Stimulated activated naive CD4-positive, alpha-beta T cell treated with Interleukin-2 at 50 U/mL for 16 hours (primary cell): Measurements from ENCODE around the gene NUP43.
"Not testable (repeated sequence)": the region's sequence is repeated elsewhere in the genome, so short reads cannot be mapped to it uniquely, and the experiment has no call there.

Experiments used
- DNase-seq: peaks from one replicate; lab custom pipeline; 2025; lab: John Stamatoyannopoulos, UW

The NUP43 gene

DNA sequence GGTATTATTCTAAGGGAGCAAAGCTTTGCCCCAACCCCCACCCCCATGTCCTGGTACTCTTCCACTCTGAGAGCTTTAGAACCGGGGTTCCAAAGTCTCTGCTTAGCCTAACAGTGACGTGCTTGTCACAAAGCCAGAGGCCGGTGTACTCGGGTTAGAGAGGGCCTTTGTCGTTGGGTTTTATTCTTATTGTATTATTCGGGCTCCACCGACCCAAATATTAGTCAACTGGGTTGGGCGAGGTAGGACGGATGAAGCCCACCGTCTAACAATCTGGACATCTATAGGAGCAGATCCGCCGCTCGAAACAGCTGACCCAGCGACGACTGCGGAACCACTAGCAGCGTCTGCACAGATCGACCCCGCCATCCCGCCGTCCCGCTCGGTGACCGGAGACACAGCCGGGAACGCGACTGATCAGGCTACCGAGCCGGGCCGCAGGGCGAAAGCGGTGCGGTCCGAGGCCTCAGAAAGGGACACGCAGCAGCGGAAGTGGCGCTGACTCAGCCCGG lies 2.8 kb upstream of the NUP43 start:
- not testable (repeated sequence) for DNase-seq

DNA sequence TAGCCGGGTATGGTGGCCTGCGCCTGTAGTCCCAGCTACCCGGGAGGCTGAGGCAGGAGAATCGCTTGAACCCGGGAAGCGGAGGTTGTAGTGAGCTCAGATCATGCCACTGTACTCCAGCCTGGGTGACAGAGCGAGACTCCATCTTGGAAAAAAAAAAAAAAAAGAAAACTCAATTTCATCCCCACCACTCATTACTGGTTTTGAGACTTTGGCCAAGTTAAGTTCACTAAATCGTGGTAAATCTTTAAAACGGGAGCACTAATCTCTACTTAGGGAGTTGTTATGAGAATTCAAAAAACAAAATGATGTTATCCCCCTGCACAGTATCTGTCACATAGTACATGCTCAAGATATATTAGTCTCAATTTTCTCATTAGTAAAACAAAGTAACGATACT lies 1.1 kb downstream of the NUP43 start:
- DNase-seq = not testable (repeated sequence)

DNA sequence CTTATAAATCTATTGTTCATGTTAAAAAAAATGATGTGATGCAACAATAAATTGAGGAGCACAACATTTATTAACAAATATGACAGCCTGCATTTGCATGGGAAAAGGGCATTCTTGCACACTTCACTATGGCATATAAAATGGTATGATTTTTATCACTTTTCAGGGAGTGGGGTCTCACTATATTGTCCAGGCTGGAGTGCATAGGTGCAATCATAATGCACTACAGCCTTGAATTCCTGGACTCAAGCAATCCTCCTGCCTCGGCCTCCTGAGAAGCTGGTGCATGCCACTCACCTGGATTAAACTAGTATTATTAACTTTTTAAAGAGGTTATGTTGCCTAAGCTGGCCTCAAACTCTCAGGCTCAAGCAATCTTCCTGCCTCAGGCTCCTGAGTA lies 11.4 kb downstream of the NUP43 start:
- no peak for DNase-seq

DNA sequence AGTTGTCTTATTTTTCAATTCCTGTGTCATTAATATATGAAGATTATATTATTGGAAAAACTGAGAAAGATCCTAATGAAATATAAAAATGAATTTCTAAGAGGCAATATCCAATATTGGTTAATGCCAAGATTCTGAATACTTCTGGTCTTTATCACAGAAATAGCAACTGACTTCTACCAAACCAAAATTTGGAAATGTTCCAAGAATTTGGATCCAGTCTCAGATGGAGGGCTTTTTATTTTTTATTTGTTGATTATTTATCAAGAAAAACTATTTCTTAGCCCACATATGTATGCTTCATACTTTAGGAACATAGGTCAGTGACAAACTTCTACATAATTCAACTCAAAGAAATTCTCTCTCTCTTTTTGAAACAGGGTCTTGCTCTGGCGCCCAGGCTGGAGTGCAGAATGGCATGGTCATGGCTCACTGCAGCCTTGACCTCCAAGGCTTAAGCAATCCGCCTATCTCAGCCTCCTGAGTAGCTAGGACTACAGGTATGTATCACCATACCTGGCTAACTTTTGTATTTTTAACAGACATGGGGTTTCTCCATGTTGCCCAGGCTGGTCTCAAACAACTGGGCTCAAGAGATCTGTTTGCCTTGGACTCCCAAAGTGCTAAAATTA lies 13.1 kb downstream of the NUP43 start:
- DNase-seq = no peak

DNA sequence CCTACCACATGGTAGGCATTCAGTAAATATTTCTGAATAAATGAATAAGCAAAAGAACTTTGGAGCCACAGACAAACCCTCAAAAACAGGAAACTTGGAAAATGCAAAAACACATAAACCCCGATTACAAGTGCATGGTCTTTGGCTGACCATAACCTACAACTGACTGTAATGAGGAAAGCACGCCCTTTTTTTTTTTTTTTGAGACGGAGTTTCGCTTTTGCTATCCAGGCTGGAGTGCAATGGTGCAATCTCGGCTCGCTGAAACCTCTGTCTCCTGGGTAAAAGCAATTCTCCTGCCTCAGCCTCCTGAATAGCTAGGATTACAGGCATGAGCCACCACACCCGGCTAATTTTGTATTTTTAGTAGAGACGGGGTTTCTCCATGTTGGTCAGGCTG lies 16.5 kb downstream of the NUP43 start:
- no peak for DNase-seq

DNA sequence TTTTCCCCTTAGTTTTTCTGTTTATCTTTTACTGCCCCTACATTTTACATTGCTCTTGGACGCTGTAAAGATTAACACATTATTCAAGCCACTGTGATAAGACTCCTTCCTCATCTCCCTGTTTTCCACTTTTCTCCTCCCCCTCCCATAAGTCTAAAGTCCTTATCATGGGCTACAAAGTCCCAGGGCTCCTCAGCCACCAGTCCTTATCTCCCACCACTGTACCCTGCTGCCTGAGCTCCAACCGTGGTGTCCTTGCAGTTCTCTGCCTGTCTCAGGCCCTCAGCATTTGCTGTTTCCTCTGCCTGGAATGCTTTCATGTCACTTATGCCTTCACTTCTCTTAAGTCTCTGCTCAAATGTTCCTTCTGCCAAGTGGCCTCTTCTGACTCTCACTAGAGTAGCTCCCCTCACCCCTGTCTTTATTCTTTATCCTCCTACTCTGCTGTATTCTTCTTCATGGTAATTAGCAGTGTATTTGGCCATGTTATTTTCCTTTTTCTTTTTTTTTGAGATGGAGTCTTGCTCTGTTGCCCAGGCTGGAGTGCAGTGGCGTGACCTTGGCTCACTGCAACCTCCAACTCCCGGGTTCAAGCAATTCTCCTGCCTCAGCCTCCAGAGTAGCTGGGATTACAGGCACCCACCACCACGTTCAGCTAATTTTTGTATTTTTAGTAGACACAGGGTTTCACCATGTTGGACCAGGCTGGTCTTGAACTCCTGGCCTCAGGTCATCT lies 17.7 kb downstream of the NUP43 start:
- DNase-seq = no peak

DNA sequence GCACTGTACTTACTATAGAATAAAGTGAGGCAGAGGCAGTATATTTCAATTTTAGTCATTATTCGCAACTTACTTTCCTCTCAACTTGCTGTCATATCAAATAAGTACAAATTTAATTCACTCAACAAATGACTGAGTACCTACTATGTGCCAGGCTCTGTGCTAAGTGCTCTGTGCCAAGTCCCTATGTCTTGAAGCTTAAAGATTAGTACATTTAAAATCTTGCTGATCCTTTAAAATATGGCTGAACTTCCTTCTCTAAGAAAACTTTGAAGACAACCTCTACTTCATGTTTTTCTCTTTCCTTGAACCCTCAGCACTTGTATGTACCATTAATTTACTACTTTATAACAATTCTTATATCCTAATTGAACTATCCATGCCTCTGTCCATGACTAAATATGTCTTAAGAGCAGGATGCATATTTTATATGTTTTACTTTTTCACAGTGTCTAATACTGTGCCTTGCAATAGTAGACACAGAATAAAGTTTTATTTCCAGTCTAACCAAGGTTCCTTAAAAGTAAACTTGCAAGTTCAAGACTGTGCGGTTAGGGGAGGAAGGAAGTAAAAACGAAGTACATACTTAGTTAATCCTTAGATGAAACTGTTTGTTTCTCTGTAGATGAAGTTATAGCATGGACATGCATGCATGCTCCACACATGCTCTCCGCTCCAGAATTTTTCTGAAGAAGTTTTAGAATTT lies 18.4 kb downstream of the NUP43 start:
- DNase-seq = no peak

DNA sequence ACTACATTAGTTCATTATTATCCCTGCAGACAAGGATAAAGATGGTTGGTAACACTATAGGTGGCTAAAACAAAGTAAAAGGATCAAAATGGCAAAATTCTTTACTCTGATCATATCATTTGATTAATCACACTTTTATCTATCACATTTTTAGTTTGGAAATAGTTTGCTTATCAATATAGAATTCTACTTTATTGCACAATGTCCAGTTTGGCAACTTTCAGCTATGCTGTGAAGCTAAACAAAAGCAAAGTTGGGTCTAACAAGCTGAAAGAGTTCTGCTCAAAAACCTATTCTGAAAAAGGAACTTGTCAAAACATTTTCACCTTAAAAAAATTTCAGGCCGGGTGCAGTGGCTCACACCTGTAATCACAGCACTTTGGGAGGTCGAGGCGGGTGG lies 20.5 kb downstream of the NUP43 start:
- no peak for DNase-seq

DNA sequence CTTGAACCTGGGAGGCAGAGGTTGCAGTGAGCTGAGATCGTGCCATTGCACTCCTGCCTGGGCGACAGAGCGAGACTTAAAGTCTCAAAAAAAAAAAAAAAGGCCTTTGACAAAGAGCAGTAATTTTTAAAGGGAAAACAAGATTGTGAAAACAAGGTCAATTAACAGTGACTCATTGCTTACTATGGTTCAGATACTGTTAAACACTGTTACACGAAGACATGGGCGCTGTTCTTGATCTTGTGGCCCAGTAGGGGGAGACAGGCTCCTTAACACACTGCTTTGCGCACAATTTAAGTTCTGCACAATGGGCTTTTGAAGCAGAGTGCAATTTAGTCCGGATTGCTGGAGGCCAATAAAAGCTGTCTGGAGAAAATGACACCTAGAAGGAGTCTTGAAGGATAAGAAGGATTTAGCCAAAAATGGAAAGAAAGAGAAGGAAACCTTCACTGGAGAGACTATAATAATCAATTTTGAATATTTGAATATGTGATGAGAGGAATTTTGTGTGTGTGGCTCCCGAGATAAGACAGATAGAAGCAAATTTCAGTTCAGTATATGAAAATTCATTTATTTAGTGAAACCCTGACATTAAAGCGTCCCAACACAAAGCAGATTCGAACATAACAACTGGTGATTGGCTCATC lies 22.4 kb downstream of the NUP43 start:
- peak; percentile 38 for DNase-seq

DNA sequence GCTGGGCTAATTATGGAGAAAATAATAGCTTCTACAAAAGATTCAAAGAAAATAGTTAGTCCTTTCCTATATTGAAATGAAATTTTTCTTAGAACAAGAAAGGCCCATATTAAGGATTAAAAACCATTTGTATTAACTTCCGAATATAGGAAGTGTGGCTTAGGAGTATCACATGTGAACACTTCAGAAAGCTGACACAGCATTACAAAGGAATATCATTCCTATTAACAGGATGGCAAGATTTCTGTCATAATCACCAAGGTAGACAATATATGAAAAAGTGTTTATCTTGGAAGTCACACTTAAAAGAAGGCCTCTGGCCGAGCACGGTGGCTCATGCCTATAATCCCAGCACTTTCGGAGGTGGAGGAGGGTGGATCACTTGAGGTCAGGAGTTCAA lies 23.1 kb downstream of the NUP43 start:
- no peak for DNase-seq

DNA sequence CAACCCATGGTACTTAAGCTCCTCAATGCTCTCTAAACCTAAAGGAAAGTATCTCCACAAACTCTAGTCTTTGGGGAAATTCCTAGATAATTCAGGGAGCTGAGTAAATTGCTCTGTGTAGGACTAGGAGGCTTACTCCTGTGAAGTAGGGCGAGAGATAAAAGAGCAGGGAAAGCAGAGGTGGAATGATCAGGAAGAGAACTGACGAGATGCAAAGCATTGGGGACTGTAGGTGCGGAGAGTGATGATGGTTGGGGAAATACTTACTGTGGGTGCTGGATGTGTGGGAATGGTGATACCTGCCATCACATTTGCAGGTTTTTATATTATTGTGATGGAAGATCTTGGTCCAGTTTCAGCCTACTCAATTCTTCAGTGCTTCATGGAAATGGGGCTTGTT lies 26.8 kb downstream of the NUP43 start:
- no peak for DNase-seq

DNA sequence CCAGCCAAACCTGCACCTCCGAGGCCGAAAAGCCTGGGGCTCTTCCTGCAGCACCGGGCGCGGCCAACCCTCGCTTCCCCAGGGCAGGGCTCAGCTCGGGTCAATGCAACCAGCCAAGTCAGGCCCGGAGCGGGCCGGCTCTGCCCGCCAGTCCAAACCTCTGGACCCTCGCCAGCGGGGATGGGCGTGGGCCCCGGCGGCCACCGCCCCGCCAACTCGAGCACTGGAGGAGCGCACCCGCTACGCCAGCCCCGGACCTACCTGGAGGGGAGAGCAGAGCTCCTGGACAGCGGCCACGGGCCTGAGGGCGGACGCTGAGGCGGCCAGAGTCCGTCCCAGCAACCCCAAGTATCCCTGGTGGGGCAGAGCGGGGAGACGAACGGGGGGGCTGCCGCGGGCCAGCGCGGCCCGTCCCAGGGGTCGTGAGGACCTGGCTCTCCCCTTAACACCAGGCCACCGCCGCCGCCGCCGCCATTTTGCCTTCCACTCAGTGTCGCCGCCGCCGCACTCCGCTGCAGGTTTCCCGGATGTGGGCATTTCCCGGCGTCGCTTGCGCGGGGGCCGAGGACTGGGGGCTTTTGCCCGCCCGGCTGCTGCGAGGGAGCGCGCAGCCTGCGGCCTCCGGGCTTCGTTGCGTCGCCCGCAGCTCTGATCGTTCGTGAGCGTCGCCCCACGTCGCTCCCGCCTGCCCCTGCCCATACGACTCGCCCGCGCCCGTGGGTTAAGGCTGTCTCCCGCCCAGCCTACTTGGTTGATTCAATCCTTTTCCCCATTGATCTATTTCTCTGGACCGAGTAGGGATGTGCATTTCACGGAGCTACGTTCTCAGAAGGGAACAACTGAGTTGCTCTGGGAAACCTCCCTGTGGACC lies 28.5 kb downstream of the NUP43 start, which contains the start of gene LATS1:
Gene LATS1, minus strand, starts transcription at position 514 of the 871 bp plus-strand sequence. CDS start 15,975 bp downstream, outside the sequence.
- DNase-seq = peak; percentile 91

DNA sequence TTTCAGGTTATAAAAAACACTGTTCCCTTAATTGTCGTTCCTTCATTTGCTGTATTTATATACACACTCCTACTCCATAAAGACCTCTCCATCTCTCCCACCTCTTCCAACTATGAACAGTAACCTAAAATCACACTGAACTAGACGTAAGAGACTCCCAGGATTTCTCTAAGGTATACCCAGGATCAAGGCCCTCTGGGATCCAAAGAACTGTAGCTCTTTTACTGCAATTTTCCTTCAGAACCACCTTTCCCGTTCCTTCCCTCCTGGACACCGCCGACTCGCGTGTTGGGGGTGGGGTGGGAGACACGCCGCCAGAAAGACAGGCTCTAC lies 29.1 kb downstream of the NUP43 start:
- DNase-seq = no peak

DNA sequence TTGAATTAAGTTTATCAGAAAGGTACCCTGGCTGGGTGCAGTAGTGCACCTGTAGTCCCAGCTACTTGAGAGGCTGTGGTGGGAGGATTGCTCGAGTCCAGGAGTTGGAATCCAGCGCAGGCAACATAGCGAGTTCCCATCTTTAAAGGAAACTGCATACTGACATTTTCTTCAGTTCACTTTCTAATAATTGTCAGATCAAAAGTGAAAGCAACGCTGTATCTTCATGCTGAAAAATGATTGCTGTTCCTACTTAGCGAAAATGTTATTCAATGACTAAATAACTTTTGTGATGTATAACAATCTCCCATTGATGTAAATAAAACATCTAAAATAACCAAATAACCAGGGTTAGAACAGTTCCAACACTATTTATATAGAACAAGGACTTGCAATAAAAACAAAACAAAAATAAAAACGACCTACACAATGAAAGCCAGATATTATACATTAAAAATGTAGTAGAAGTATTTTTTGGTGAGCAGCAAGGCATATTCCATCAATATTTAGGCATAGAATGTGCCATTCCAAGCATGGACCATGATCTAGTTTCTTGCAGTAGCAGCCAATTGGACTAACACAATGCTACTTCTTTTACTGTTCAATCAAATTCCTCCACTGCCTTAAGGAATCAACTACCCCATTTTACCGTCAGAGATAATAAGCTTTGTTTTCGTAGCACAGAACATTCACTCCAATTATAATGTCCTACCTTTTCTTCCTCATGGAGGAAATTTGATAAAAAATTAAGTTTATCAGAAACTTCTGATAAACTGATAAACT lies 30.0 kb downstream of the NUP43 start:
- no peak for DNase-seq

DNA sequence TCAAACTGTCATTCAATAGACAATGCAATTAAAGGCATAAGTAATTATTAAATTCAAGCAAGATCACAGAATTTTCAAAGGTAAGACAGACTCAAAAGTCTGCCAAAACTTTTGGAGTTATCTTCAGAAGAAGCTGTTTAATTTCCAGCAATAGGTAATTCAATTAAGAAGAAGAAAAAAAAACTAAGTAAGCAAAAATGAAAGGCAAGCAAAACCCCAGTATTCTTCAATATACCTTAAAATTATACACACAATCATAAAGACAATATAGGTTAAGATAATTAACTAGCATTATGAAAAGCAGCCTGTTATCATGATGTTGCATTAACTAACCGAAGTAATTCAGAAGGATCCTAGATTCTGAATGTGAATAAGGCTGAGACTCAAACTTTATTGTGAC lies 31.9 kb downstream of the NUP43 start:
- no peak for DNase-seq

DNA sequence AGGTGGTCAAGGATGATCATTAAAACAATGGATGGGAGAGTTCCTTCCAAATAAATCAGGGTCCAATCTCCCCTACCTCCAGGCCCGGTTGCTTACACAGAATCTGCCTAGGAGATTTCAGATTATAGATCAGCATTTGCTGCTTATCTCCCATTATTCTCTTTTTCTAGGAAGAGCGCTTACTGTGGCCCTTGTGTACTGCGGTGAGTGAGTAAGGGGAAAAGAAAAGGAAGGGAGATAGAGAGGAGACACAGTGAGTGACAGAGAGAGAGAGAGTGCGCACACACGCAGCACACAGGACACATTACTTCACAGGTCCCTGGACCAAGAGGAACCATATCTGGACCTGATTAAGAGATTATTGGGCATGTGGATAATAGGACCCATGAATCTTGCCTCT lies 34.6 kb downstream of the NUP43 start:
- no peak for DNase-seq

DNA sequence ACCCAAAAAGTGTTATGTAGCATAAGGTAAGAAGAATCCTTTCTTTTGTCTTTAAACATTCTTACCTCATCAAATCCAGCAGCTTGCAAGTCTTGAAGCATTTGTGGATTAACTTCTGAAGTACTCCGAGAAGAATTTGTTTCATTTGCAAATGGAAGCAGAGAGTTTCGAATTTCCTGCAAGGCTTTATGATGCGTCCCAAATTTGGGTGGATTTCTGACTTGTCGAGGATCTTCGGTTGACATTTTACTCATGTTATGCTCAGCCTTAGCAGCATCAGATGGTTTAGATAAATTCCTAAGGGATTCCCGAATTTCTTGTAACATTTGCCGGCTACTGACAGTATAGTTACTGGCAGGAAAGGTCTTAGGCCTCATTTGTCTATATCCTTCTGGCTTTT lies 44.6 kb downstream of the NUP43 start:
- no peak for DNase-seq

DNA sequence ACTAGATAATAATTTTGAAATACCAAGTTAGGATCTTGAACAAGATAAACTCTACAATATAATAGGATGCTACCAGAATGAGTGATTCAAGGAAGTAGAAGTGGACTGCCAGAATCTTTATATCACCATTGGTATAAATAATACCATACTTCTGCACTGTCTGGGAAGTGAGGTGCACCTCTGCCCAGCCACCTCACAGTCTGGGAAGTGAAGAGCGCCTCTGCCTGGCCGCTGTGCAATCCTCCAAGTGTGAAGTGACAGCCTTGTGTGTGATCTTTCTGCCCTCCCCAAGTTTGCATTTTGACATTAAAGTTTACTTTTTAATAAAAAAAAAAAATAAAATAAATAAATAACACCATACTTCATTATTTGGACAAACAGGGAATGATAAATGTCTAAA lies 47.2 kb downstream of the NUP43 start:
- no peak for DNase-seq

DNA sequence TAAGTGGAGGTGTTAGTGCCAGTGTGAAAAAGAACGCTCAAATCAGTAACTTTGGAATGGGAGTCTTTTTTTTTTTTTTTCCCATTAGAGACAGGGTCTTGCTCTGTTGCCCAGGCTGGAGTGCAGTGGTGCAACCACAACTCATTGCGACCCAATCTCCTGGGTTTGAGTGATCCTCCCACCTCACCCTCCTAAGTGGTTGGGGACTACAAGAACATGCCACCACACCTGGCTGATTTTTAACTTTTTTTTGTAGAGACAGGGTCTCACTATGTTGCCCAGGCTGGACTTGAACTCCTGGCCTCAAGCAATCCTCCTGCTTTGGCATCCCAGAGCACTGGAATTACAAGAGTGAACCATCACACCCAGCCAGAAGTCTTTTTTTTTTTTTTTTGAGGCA lies 48.2 kb downstream of the NUP43 start:
- no peak for DNase-seq

DNA sequence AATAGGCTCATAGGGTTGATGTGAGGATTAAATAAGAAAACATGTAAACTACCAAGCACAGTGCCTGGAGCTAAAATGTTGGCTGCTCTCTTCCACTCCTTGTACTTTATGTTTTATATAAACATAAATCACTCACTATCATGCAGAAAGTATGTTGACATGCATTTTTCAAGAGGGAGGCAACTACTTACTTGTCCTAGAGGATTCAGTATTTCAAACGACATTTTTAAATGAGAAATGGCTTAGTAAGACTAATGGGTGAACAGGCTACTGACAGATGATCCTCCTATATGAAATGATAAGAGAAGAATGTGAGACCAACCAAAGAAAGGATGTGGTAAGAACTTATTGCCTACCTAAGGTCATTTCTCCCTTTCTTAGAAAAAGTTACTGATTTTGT lies 49.4 kb downstream of the NUP43 start:
- DNase-seq = no peak

DNA sequence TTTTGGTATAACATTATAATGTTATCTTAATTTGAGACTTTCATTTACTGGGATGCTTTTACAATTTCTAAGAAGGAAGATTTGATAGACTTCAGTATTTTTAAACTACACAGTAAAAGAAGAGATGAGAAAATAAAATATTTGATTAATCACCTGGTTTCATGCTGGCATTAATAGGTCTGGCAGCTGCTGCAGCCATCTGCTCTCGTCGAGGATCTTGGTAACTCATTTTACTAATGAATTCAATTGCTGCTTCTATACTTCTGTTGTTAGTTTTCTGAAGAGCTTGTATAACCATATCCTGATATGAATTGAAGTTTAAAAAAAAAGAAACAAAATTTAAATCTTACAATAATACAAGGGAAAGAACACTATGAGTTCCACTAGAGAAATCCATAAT lies 51.4 kb downstream of the NUP43 start:
- DNase-seq = no peak
